Neural cell (in vitro differentiated cells): ENCODE measurements around the gene MAD1L1.

Source experiments
- EP300 ChIP-seq: fragments of 450-650 bp; conservative IDR thresholded peaks from 2 replicates; pipeline ENCODE4 v1.6.1; 2014; ENCODE audit warnings: antibody characterized with exemption, mild to moderate bottlenecking, moderate library complexity; ENCODE audit not compliant: poor library complexity, severe bottlenecking
- EZH2 ChIP-seq: fragments of 200-600, 300-800 bp; shearing (Covaris generic), sonication (generic); IDR thresholded peaks from 2 replicates; pipeline ENCODE4 v1.6.1; 2014; ENCODE audit warnings: antibody characterized with exemption, low read length, borderline replicate concordance, mild to moderate bottlenecking; ENCODE audit not compliant: insufficient read depth, poor library complexity, severe bottlenecking
- MXI1 ChIP-seq: fragments of 450-650 bp; conservative IDR thresholded peaks from 2 replicates; pipeline ENCODE4 v1.6.1; 2014; ENCODE audit warnings: antibody characterized with exemption, mild to moderate bottlenecking; ENCODE audit not compliant: poor library complexity, severe bottlenecking
- POLR2AphosphoS5 ChIP-seq: IDR thresholded peaks from 2 replicates; pipeline ENCODE4 v1.6.1; 2012
- TAF1 ChIP-seq: IDR thresholded peaks from 2 replicates; pipeline ENCODE4 v1.6.1; 2012; ENCODE audit warnings: low read depth
- TF ChIP-seq, protein P1 (sequence below): fragments of 450-650 bp; IDR thresholded peaks from 2 replicates; pipeline ENCODE4 v1.5.1; 2014; ENCODE audit warnings: antibody characterized with exemption, mild to moderate bottlenecking, moderate library complexity; ENCODE audit not compliant: poor library complexity, severe bottlenecking

DNA sequence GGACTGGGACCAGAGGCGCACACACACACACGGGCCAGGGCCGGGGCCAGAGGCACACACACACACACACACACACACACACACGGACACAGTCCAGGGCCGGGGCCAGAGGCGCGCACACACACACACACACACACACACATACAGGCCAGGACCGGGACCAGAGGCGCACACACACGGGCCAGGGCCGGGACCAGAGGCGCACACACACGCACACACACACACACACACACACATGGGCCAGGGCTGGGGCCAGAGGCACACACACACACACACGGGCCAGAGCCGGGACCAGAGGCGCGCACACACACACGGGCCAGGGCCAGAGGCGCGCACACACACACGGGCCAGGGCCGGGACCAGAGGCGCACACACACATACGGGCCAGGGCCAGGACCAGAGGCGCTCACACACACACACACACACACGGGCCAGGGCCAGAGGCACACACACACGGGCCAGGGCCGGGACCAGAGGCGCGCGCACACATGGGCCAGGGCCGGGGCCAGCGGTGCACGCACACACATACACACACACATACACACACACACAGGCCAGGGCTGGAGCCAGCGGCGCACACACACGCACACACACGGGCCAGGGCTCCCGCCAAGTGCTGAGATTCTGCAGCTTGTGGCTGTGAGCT lies 293.8 kb downstream of the MAD1L1 start:
- TF ChIP-seq EP300 (no peak), EZH2 (no peak), MXI1 (no peak), POLR2AphosphoS5 (no peak), TAF1 (no peak)
- TF ChIP-seq, protein P1, sequence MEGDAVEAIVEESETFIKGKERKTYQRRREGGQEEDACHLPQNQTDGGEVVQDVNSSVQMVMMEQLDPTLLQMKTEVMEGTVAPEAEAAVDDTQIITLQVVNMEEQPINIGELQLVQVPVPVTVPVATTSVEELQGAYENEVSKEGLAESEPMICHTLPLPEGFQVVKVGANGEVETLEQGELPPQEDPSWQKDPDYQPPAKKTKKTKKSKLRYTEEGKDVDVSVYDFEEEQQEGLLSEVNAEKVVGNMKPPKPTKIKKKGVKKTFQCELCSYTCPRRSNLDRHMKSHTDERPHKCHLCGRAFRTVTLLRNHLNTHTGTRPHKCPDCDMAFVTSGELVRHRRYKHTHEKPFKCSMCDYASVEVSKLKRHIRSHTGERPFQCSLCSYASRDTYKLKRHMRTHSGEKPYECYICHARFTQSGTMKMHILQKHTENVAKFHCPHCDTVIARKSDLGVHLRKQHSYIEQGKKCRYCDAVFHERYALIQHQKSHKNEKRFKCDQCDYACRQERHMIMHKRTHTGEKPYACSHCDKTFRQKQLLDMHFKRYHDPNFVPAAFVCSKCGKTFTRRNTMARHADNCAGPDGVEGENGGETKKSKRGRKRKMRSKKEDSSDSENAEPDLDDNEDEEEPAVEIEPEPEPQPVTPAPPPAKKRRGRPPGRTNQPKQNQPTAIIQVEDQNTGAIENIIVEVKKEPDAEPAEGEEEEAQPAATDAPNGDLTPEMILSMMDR: no peak
